ENCODE measurements around the gene RPL13A. TPM values are rescaled to one million over a fixed set of nuclear protein-coding genes. Genes with fewer than 3 reads are reported as not detected.

Gene RPL13A
- total and polyA plus RNA-seq, 9 of the 15 experiments (the other 6 are each of a cell fraction or from before 2014, with no cell fraction given) = 1,744 to 5,482 (median 2,949) TPM

DNA sequence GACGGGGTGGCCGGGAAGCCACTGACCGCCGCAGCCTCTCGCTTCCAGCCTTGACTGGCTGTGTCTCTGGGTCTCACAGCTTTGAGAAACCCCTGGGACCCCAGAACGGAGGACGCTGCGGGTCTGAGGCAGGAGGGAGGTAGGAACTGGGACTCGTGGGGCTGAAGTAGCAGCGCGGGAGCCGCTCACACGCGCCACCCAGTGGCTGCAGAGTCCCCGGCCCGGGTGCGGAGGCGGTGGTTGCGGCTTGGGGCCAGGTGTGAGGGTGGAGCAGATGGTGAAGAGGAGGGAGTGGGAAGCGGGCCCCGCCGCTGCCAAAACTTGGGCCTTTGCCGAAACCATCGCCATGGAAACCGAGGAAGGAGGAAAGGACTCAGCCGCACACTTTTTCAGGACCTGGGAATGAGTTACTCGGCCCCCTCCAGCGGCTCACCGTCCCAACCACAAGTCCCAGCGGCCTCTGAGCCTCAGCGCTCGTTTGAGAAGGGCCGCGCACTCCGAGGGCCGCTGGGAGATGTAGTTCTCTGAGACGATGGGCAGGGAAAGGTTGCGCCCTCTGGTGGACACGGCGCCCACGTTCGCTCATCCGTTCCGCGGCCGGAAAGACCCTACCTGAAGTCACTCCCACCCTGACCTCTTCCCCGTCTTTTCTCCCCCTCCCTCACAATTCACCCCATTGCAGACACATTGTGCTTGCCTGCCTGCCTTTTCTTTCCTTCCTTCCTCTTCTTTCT, 43.9 kb upstream of the RPL13A start (continued):
- TF ChIP-seq SRSF7 (optimal IDR thresholded peaks at IDR 0.05; ENCODE audit: low read depth, low read length) (no peak), CREB1 (IDR thresholded peaks at IDR 0.05) (peak; percentile 64), CREB1 (CRISPR knock-in tag; IDR thresholded peaks at IDR 0.05) (peak; percentile 67; the same call in 1 of the 2 replicates), PHB (CRISPR knock-in tag; IDR thresholded peaks at IDR 0.05) (no peak), CC2D1A (IDR thresholded peaks at IDR 0.05) (peak; percentile 65), ZNF354B (CRISPR knock-in tag; IDR thresholded peaks at IDR 0.05) (no peak), GTF2A2 (tag; IDR thresholded peaks at IDR 0.05) (no peak), DIDO1 (tag; IDR thresholded peaks at IDR 0.05; ENCODE audit: low read depth) (no peak), ZNF780A (CRISPR knock-in tag; IDR thresholded peaks at IDR 0.05) (no peak), ZSCAN32 (CRISPR knock-in tag; IDR thresholded peaks at IDR 0.05) (no peak), CHCHD3 (CRISPR knock-in tag; IDR thresholded peaks at IDR 0.05) (no peak), MIER1 (IDR thresholded peaks at IDR 0.05; ENCODE audit: low read depth) (no peak)
- TF ChIP-seq, protein P1, sequence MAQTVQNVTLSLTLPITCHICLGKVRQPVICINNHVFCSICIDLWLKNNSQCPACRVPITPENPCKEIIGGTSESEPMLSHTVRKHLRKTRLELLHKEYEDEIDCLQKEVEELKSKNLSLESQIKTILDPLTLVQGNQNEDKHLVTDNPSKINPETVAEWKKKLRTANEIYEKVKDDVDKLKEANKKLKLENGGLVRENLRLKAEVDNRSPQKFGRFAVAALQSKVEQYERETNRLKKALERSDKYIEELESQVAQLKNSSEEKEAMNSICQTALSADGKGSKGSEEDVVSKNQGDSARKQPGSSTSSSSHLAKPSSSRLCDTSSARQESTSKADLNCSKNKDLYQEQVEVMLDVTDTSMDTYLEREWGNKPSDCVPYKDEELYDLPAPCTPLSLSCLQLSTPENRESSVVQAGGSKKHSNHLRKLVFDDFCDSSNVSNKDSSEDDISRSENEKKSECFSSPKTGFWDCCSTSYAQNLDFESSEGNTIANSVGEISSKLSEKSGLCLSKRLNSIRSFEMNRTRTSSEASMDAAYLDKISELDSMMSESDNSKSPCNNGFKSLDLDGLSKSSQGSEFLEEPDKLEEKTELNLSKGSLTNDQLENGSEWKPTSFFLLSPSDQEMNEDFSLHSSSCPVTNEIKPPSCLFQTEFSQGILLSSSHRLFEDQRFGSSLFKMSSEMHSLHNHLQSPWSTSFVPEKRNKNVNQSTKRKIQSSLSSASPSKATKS (CRISPR knock-in tag; IDR thresholded peaks at IDR 0.05) = no peak
- TF ChIP-seq, protein P2, sequence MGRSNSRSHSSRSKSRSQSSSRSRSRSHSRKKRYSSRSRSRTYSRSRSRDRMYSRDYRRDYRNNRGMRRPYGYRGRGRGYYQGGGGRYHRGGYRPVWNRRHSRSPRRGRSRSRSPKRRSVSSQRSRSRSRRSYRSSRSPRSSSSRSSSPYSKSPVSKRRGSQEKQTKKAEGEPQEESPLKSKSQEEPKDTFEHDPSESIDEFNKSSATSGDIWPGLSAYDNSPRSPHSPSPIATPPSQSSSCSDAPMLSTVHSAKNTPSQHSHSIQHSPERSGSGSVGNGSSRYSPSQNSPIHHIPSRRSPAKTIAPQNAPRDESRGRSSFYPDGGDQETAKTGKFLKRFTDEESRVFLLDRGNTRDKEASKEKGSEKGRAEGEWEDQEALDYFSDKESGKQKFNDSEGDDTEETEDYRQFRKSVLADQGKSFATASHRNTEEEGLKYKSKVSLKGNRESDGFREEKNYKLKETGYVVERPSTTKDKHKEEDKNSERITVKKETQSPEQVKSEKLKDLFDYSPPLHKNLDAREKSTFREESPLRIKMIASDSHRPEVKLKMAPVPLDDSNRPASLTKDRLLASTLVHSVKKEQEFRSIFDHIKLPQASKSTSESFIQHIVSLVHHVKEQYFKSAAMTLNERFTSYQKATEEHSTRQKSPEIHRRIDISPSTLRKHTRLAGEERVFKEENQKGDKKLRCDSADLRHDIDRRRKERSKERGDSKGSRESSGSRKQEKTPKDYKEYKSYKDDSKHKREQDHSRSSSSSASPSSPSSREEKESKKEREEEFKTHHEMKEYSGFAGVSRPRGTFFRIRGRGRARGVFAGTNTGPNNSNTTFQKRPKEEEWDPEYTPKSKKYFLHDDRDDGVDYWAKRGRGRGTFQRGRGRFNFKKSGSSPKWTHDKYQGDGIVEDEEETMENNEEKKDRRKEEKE (IDR thresholded peaks at IDR 0.05; ENCODE audit: borderline replicate concordance in 1 of 2, control insufficient read depth in 1 of 2, low read depth in 2 of 2, low read length in 1 of 2) = peak in 1 of 2 experiments; percentile 65; a peak in 1 of 4 replicates
